GM12878 (cell line): ENCODE measurements around the gene COQ8B. TPM values are rescaled to one million over a fixed set of nuclear protein-coding genes. Genes with fewer than 3 reads are reported as not detected.

Experiments
- ATF7 ChIP-seq: fragments of 450-650 bp; IDR thresholded peaks from 2 replicates; pipeline ENCODE4 v1.6.1; 2016; ENCODE audit warnings: low read depth, mild to moderate bottlenecking
- BACH1 ChIP-seq: fragments of 450-650 bp; IDR thresholded peaks from 2 replicates; pipeline ENCODE4 v1.6.1; 2017; ENCODE audit warnings: mild to moderate bottlenecking, borderline replicate concordance
- BCL11A ChIP-seq: IDR thresholded peaks from 2 replicates; pipeline ENCODE4 v1.6.1; 2011; ENCODE audit warnings: low read depth, low read length
- BHLHE40 ChIP-seq, 2 experiments: fragments of 450-650 bp in 1 of 2; IDR thresholded peaks; 2 replicates each; pipeline ENCODE4 v1.6.1; 2011 to 2017; ENCODE audit warnings: low read depth in 2 of 2, borderline replicate concordance in 1 of 2, improper control_type of control experiment in 1 of 2, low read length in 1 of 2, mild to moderate bottlenecking in 1 of 2
- CBX5 ChIP-seq: sonication (generic); IDR thresholded peaks from 2 replicates; pipeline ENCODE4 v1.6.1; 2016; ENCODE audit warnings: low read depth, moderate library complexity, mild to moderate bottlenecking, inconsistent platforms
- CHD2 ChIP-seq: IDR thresholded peaks from 2 replicates; pipeline ENCODE4 v1.6.1; 2011; ENCODE audit warnings: low read depth, low read length, improper control_type of control experiment, borderline replicate concordance
- CREB1 ChIP-seq: IDR thresholded peaks from 2 replicates; pipeline ENCODE4 v1.6.1; 2012; ENCODE audit warnings: low read depth, mild to moderate bottlenecking, inconsistent platforms
- CUX1 ChIP-seq: IDR thresholded peaks from 2 replicates; pipeline ENCODE4 v1.6.1; 2012; ENCODE audit warnings: improper control_type of control experiment, low read depth, low read length; ENCODE audit not compliant: insufficient replicate concordance
- EED ChIP-seq: sonication (generic); IDR thresholded peaks from 2 replicates; pipeline ENCODE4 v1.6.1; 2016; ENCODE audit warnings: antibody characterized with exemption, low read depth
- EGR1 ChIP-seq, 2 experiments: IDR thresholded peaks; 1 replicate in 1 of 2; 2 replicates in 1 of 2; pipeline ENCODE4 v1.6.1; 2011 to 2012; ENCODE audit warnings: low read depth in 2 of 2, low read length in 2 of 2, borderline replicate concordance in 1 of 2, mild to moderate bottlenecking in 1 of 2, moderate library complexity in 1 of 2
- EZH2 ChIP-seq: IDR thresholded peaks from 2 replicates; pipeline ENCODE4 v1.6.1; 2012; ENCODE audit warnings: low read depth, mild to moderate bottlenecking, control low read depth, inconsistent platforms, low read length, borderline replicate concordance; ENCODE audit not compliant: control insufficient read depth
- IKZF1 ChIP-seq: fragments of 450-650 bp; conservative IDR thresholded peaks from 2 replicates; pipeline ENCODE4 v1.6.1; 2017; ENCODE audit warnings: antibody characterized with exemption, mild to moderate bottlenecking
- IKZF2 ChIP-seq, 2 experiments: fragments of 450-650 bp; IDR thresholded peaks; 2 replicates each; pipeline ENCODE4 v1.6.1; 2017; ENCODE audit warnings: mild to moderate bottlenecking in 2 of 2, moderate library complexity in 2 of 2
- IRF3 ChIP-seq: fragments of 450-650 bp; IDR thresholded peaks from 2 replicates; pipeline ENCODE4 v1.6.1; 2014; ENCODE audit warnings: mild to moderate bottlenecking
- MTA2 ChIP-seq: fragments of 450-650 bp; IDR thresholded peaks from 2 replicates; pipeline ENCODE4 v1.6.1; 2016; ENCODE audit warnings: low read depth, mild to moderate bottlenecking, moderate library complexity
- MXI1 ChIP-seq: fragments of 150-350 bp; IDR thresholded peaks from 2 replicates; pipeline ENCODE4 v1.6.1; 2011; ENCODE audit warnings: low read depth, mild to moderate bottlenecking, inconsistent platforms, low read length, improper control_type of control experiment
- NBN ChIP-seq: fragments of 450-650 bp; IDR thresholded peaks from 2 replicates; pipeline ENCODE4 v1.6.1; 2016
- RB1 ChIP-seq: fragments of 450-650 bp; formaldehyde crosslinking; IDR thresholded peaks from 2 replicates; pipeline ENCODE4 v1.6.1; 2017; ENCODE audit warnings: mild to moderate bottlenecking, borderline replicate concordance
- SIN3A ChIP-seq: IDR thresholded peaks from 2 replicates; pipeline ENCODE4 v1.6.1; 2012; ENCODE audit warnings: low read depth, low read length, improper control_type of control experiment
- SPI1 ChIP-seq: IDR thresholded peaks from 2 replicates; pipeline ENCODE4 v1.6.1; 2011; ENCODE audit warnings: low read depth, mild to moderate bottlenecking, low read length, moderate library complexity, borderline replicate concordance; ENCODE audit not compliant: insufficient read depth
- TAF1 ChIP-seq: IDR thresholded peaks from 2 replicates; pipeline ENCODE4 v1.6.1; 2011; ENCODE audit warnings: mild to moderate bottlenecking, low read depth, low read length, borderline replicate concordance
- TBL1XR1 ChIP-seq: IDR thresholded peaks from 2 replicates; pipeline ENCODE4 v1.6.1; 2012; ENCODE audit warnings: low read depth, low read length, improper control_type of control experiment
- ZNF384 ChIP-seq: IDR thresholded peaks from 2 replicates; pipeline ENCODE4 v1.6.1; 2012; ENCODE audit warnings: low read depth, mild to moderate bottlenecking, low read length, improper control_type of control experiment, borderline replicate concordance
- polyA plus RNA-seq, 11 experiments: library from polyadenylated mRNA; depleted of rRNA in 4 of 11; unstranded in 6 of 11; stranded (reverse) in 5 of 11; fragments of >200 nt; fragmentation: Nextera tagmentation in 4 of 11; fragmentation: Illumina TruSeq in 1 of 11; extraction: Ambion mirVana in 4 of 11; extraction: Trizol in 1 of 11; gene quantifications; 1 replicate in 1 of 11; 2 replicates in 10 of 11; pipeline versions ENCODE4 v1.2.1 to v1.2.3, GENCODE V29; 2011 to 2016; ENCODE audit warnings: inconsistent platforms in 2 of 11, missing spikeins in 2 of 11, low read depth in 1 of 11
- total RNA-seq, 4 experiments: library from RNA; depleted of rRNA in 3 of 4; stranded (reverse); fragments of >200 nt in 3 of 4; fragmentation: Illumina TruSeq in 1 of 4; extraction: Trizol in 1 of 4; gene quantifications; 2 replicates each; pipeline versions ENCODE4 v1.2.1 to v1.2.3, GENCODE V29; 2013 to 2021

The COQ8B gene
- total and polyA plus RNA-seq, 10 of the 15 experiments (the other 5 are each of a cell fraction or from before 2014, with no cell fraction given) = 0.39 to 37.1 (median 16.8) TPM

GRCh38 chr19:40754611-40755247 lies 38.0 kb upstream of the COQ8B start (continued):
- TF ChIP-seq CHD2 (0 out of 2 replicates have a peak, but pooled peaks have one; percentile 6), EED (no peak), ATF7 (peak; percentile 22), EZH2 (no peak), CREB1 (0 out of 2 replicates have a peak, but pooled peaks have one; percentile 15), MTA2 (peak; percentile 44; the same call in 1 of the 2 replicates), IRF3 (no peak), MXI1 (no peak), NBN (peak; percentile 81), ZNF384 (peak; percentile 72), EGR1 (IDR thresholded peaks at IDR 0.05; ENCODE audit: borderline replicate concordance in 1 of 2, low read depth in 2 of 2, low read length in 2 of 2) (no peak), SIN3A (no peak), TBL1XR1 (no peak), BHLHE40 (IDR thresholded peaks at IDR 0.05; ENCODE audit: borderline replicate concordance in 1 of 2, low read depth in 2 of 2, low read length in 1 of 2) (0 out of 4 replicates have a peak, but pooled peaks of 1 of the 2 experiments have one; percentile 11), BCL11A (no peak), RB1 (no peak), CUX1 (no peak), SPI1 (no peak), TAF1 (no peak), BACH1 (no peak), IKZF1 (peak; percentile 93), IKZF2 (IDR thresholded peaks at IDR 0.05) (peak; percentile 74 to 85), CBX5 (no peak)
